Measurements from ENCODE around the gene NCF4.

The NCF4 gene

DNA sequence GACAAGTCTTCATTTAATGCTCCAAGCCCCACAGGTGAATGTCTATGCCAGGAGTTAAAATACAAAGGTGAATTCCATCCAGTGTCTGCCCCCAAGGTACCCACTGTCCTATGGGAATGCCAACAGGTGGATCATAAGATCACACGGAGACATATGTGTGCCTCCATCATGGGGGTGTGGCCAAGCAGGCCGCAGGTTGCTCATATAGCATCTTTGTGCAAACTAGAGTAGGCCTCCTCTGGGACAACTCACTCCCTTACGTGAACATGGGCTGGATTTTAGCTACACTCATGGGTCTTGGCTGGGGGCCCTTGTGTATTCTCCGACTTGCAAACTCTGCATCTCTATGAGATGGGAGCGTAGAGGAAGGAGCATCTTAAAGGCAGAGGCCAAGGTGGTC, 6.9 kb downstream of the NCF4 start:
- in situ Hi-C loops (cut with MboI; ENCODE audit: low sequenced_read_pairs, unreplicated experiment), result no loop called here
- TF ChIP-seq CTCF (IDR thresholded peaks at IDR 0.05; ENCODE audit: borderline replicate concordance, control extremely low read depth, extremely low read depth, insufficient read depth, missing control alignments), result no peak
- no peak for DNase-seq (ENCODE audit: low spot score)

GRCh38 chr22:36868546-36869181, 7.9 kb downstream of the NCF4 start:
- DNase-seq (ENCODE audit: low spot score), result no peak
- TF ChIP-seq CTCF (IDR thresholded peaks at IDR 0.05; ENCODE audit: borderline replicate concordance, control extremely low read depth, extremely low read depth, insufficient read depth, missing control alignments), result no peak
- in situ Hi-C loops (cut with MboI; ENCODE audit: low sequenced_read_pairs, unreplicated experiment), result no loop called here

- TF ChIP-seq CTCF (IDR thresholded peaks at IDR 0.05; ENCODE audit: borderline replicate concordance, control extremely low read depth, extremely low read depth, insufficient read depth, missing control alignments), result no peak
- DNase-seq (ENCODE audit: low spot score), result no peak
- in situ Hi-C loops (cut with MboI; ENCODE audit: low sequenced_read_pairs, unreplicated experiment), result no loop called here
Measured at GRCh38 chr22:36870250-36870649, 9.4 kb downstream of the NCF4 start.

GRCh38 chr22:36871669-36872081, 10.9 kb downstream of the NCF4 start:
- no peak for DNase-seq (ENCODE audit: low spot score)
- no peak for TF ChIP-seq CTCF (IDR thresholded peaks at IDR 0.05; ENCODE audit: borderline replicate concordance, control extremely low read depth, extremely low read depth, insufficient read depth, missing control alignments)
- in situ Hi-C loops (cut with MboI; ENCODE audit: low sequenced_read_pairs, unreplicated experiment), result no loop called here

- DNase-seq (ENCODE audit: low spot score), result no peak
- TF ChIP-seq CTCF (IDR thresholded peaks at IDR 0.05; ENCODE audit: borderline replicate concordance, control extremely low read depth, extremely low read depth, insufficient read depth, missing control alignments), result no peak
- in situ Hi-C loops (cut with MboI; ENCODE audit: low sequenced_read_pairs, unreplicated experiment), result no loop called here
Measured at GRCh38 chr22:36872084-36872483, 11.3 kb downstream of the NCF4 start.

GRCh38 chr22:36872866-36873498, 12.2 kb downstream of the NCF4 start:
- no peak for DNase-seq (ENCODE audit: low spot score)
- in situ Hi-C loops (cut with MboI; ENCODE audit: low sequenced_read_pairs, unreplicated experiment), result no loop called here
- TF ChIP-seq CTCF (IDR thresholded peaks at IDR 0.05; ENCODE audit: borderline replicate concordance, control extremely low read depth, extremely low read depth, insufficient read depth, missing control alignments), result no peak

All from GM13976 (cell line).